ENCODE measurements around the gene FAM20B. TPM values are rescaled to one million over a fixed set of nuclear protein-coding genes. Genes with fewer than 3 reads are reported as not detected.

FAM20B gene
- total RNA-seq, 4 donors from 2014 or later: 58.8 to 78.3 (median 76.5) TPM

DNA sequence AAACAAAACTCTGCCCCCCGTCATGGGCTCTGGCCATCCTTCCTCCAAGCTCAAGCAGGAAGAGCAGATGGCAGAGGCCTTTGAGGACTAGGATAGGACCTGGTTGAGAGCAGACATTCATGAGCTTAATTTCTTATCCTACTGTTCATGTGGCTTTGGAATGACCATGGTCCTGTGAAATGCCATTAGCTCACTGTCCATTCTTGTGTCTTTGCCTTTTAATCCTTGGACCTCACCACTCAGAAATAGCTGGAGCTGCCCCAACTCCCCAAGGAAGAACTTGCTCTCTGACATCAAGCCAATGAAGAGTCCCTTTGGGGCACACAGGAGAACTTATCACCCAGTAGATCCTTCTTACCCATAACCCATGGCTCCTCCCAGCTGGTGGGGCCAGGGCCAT, 11.6 kb upstream of the FAM20B start:
- ATAC-seq: no peak
- 88 to 100% methylated on average over 1 of the region's 1 CpG for WGBS, 2 donors (ENCODE audit: low coverage in 1 of 2)

GRCh38 chr1:179015396-179015795, 10.3 kb upstream of the FAM20B start:
- 83 to 100% methylated on average over 1 to 2 of the region's 2 CpGs for WGBS, 2 donors (ENCODE audit: low coverage in 1 of 2)
- no peak for ATAC-seq
- Histone ChIP-seq H3K27ac (no peak overlapping the region), H3K9me3 (no peaks in the 10 kb centered on the region), H3K4me1 (peaks cover 0 to 30% (median 16%) of the 10 kb centered on the region in 3 donors), H3K4me3 (no peak overlapping the region), H3K36me3 (no peaks in the 10 kb centered on the region), H3K27me3 (no peaks in the 10 kb centered on the region)
- TF ChIP-seq EP300 (IDR thresholded peaks at IDR 0.05): no peak
- TF ChIP-seq POLR2AphosphoS5 (IDR thresholded peaks at IDR 0.05): no peak
- TF ChIP-seq POLR2A (IDR thresholded peaks at IDR 0.05): no peak
- TF ChIP-seq, protein P1, sequence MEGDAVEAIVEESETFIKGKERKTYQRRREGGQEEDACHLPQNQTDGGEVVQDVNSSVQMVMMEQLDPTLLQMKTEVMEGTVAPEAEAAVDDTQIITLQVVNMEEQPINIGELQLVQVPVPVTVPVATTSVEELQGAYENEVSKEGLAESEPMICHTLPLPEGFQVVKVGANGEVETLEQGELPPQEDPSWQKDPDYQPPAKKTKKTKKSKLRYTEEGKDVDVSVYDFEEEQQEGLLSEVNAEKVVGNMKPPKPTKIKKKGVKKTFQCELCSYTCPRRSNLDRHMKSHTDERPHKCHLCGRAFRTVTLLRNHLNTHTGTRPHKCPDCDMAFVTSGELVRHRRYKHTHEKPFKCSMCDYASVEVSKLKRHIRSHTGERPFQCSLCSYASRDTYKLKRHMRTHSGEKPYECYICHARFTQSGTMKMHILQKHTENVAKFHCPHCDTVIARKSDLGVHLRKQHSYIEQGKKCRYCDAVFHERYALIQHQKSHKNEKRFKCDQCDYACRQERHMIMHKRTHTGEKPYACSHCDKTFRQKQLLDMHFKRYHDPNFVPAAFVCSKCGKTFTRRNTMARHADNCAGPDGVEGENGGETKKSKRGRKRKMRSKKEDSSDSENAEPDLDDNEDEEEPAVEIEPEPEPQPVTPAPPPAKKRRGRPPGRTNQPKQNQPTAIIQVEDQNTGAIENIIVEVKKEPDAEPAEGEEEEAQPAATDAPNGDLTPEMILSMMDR (IDR thresholded peaks at IDR 0.05): no peak

More for the DNA sequence above, 11.6 kb upstream of the FAM20B start:
- Histone ChIP-seq H3K27ac (no peak overlapping the region), H3K4me1 (peaks cover 0 to 35% (median 16%) of the 10 kb centered on the region in 3 donors), H3K4me3 (no peak overlapping the region), H3K27me3 (no peaks in the 10 kb centered on the region), H3K36me3 (no peaks in the 10 kb centered on the region), H3K9me3 (no peaks in the 10 kb centered on the region)
- TF ChIP-seq, protein P1 (IDR thresholded peaks at IDR 0.05): no peak
- TF ChIP-seq POLR2A (IDR thresholded peaks at IDR 0.05): no peak

DNA sequence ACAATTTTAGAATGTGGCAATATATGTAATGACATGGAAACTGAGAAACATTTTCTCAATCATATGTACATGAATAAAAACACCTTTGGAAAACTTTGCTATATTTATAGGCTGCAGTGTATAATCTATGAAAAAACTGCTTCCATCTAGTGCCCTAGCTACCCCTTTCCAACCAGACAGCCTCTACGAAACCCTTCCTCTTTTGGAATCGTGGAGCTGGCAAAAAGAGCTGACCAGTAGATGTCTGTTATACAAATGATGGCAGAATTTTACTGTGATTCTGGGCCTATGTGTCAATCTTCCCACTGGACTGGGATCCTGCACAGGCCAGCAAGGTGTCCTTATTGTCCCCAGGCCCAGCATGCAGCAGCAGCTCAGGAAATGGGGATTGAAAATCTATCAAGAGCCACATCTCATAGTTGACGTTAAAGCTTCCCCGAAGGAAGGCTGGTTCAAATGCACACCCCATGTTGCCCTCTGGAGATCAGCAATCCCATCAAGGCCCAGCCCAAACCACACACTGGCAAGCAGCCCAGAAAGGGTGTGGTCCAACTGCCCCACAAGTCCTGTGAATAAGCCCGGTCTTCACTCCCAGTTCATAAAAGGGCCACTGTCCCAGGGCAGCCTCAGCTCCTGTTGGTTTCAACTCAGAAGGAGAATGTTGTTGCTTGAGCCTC, 8.8 kb upstream of the FAM20B start:
- H3K27ac ChIP-seq: peak overlapping the region in 3 of 4 donors; percentile 59 to 65 (median 60)
- no peaks in the 10 kb centered on the region for H3K36me3 ChIP-seq
- TF ChIP-seq POLR2AphosphoS5 (IDR thresholded peaks at IDR 0.05) (peak; percentile 50), EP300 (IDR thresholded peaks at IDR 0.05) (no peak)
- no peaks in the 10 kb centered on the region for H3K27me3 ChIP-seq
- peak; percentile 81 for ATAC-seq
- peaks cover 0 to 34% (median 16%) of the 10 kb centered on the region in 3 donors for H3K4me1 ChIP-seq
- no peak overlapping the region for H3K4me3 ChIP-seq
- 23 to 25% methylated on average over 3 to 5 of the region's 5 CpGs for WGBS, 2 donors (ENCODE audit: low coverage in 1 of 2)
- no peaks in the 10 kb centered on the region for H3K9me3 ChIP-seq

GRCh38 chr1:179017383-179018326, 8.0 kb upstream of the FAM20B start:
- WGBS, 2 donors (ENCODE audit: low coverage in 1 of 2): 26 to 27% methylated on average over 3 of the region's 3 CpGs
- H3K4me3 ChIP-seq: no peak overlapping the region

GRCh38 chr1:179021873-179022272, 3.8 kb upstream of the FAM20B start:
- H3K4me3 ChIP-seq: peak overlapping the region; percentile 8 to 39
- H3K9me3 ChIP-seq: no peaks in the 10 kb centered on the region
- H3K4me1 ChIP-seq: peaks cover 0 to 48% (median 18%) of the 10 kb centered on the region in 3 donors
- ATAC-seq: no peak
- TF ChIP-seq EP300 (IDR thresholded peaks at IDR 0.05) (no peak), POLR2A (IDR thresholded peaks at IDR 0.05) (no peak), POLR2AphosphoS5 (IDR thresholded peaks at IDR 0.05) (no peak)
- TF ChIP-seq, protein P1 (IDR thresholded peaks at IDR 0.05): no peak
- no peaks in the 10 kb centered on the region for H3K27me3 ChIP-seq
- peak overlapping the region in 3 of 4 donors; percentile 67 to 75 (median 72) for H3K27ac ChIP-seq
- WGBS, 2 donors (ENCODE audit: low coverage in 1 of 2): 22 to 33% methylated on average over 6 of the region's 6 CpGs
- no peaks in the 10 kb centered on the region for H3K36me3 ChIP-seq

More at GRCh38 chr1:179017383-179018326, 8.0 kb upstream of the FAM20B start:
- peak overlapping the region; percentile 19 to 65 (median 60) for H3K27ac ChIP-seq
- no peak for ATAC-seq
- no peaks in the 10 kb centered on the region for H3K27me3 ChIP-seq
- TF ChIP-seq, protein P1 (IDR thresholded peaks at IDR 0.05): no peak
- no peak for TF ChIP-seq POLR2AphosphoS5 (IDR thresholded peaks at IDR 0.05)
- no peak for TF ChIP-seq POLR2A (IDR thresholded peaks at IDR 0.05)
- TF ChIP-seq EP300 (IDR thresholded peaks at IDR 0.05): no peak
- no peaks in the 10 kb centered on the region for H3K36me3 ChIP-seq
- H3K9me3 ChIP-seq: no peaks in the 10 kb centered on the region
- H3K4me1 ChIP-seq: peaks cover 0 to 42% (median 16%) of the 10 kb centered on the region in 3 donors
